Endodermal cell (in vitro differentiated cells): ENCODE data around the gene SBF2. TPM values are rescaled to one million over a fixed set of nuclear protein-coding genes. Genes with fewer than 3 reads are reported as not detected.

ENCODE experiments used
- DNase-seq: peaks from one replicate; pipeline ENCODE4 v3.0.0-alpha.2; 2017
- H3K27ac ChIP-seq: 2 replicates; pipeline ENCODE4 v1.5.1; 2013; ENCODE audit warnings: mild to moderate bottlenecking, low read depth, low read length, moderate library complexity
- H3K27me3 ChIP-seq: 2 replicates; pipeline ENCODE4 v1.6.1; 2013; ENCODE audit warnings: mild to moderate bottlenecking, low read length, moderate library complexity; ENCODE audit not compliant: insufficient read depth, control insufficient read depth, poor library complexity, severe bottlenecking
- H3K36me3 ChIP-seq: 2 replicates; pipeline ENCODE4 v1.7.0; 2013; ENCODE audit warnings: mild to moderate bottlenecking, low read length, moderate library complexity; ENCODE audit not compliant: control insufficient read depth, insufficient read depth
- H3K4me1 ChIP-seq: one replicate; pipeline ENCODE4 v1.7.0; 2013; ENCODE audit warnings: low read length; ENCODE audit not compliant: control insufficient read depth, insufficient read depth
- H3K4me3 ChIP-seq: 2 replicates; pipeline ENCODE4 v1.5.1; 2013; ENCODE audit warnings: mild to moderate bottlenecking, low read length, moderate library complexity
- H3K9ac ChIP-seq: 2 replicates; pipeline ENCODE4 v1.6.1; 2013; ENCODE audit warnings: mild to moderate bottlenecking, low read length, moderate library complexity; ENCODE audit not compliant: poor library complexity, severe bottlenecking; ENCODE audit errors: extremely low read depth
- H3K9me3 ChIP-seq: 2 replicates; pipeline ENCODE4 v1.6.1; 2013; ENCODE audit warnings: mild to moderate bottlenecking, low read length, moderate library complexity; ENCODE audit not compliant: control insufficient read depth
- H3K27ac Mint-ChIP-seq: 2 replicates; pipeline ENCODE4 v1.8.0; 2020; ENCODE audit warnings: mixed read lengths
- H3K27me3 Mint-ChIP-seq: 2 replicates; pipeline ENCODE4 v1.8.0; 2021; ENCODE audit warnings: mild to moderate bottlenecking, mixed read lengths; ENCODE audit not compliant: insufficient read depth
- H3K36me3 Mint-ChIP-seq: 2 replicates; pipeline ENCODE4 v1.8.0; 2020; ENCODE audit warnings: low read depth, mixed read lengths
- H3K4me1 Mint-ChIP-seq: 2 replicates; pipeline ENCODE4 v1.8.0; 2020; ENCODE audit warnings: mixed read lengths
- H3K4me3 Mint-ChIP-seq: 2 replicates; pipeline ENCODE4 v1.8.0; 2020; ENCODE audit warnings: mild to moderate bottlenecking, moderate library complexity, mixed read lengths
- H3K9me3 Mint-ChIP-seq: 2 replicates; pipeline ENCODE4 v1.8.0; 2020; ENCODE audit warnings: mild to moderate bottlenecking, mixed read lengths
- WGBS, 2 experiments: methylation state at CpG; one replicate each; pipeline versions ENCODE4 v1.1.5 to v1.1.7; 2013; ENCODE audit warnings: missing lambda C conversion rate in 2 of 2, mixed read lengths in 1 of 2; ENCODE audit not compliant: insufficient coverage in 1 of 2, insufficient read length in 1 of 2; 5-methylcytosine and 5-hydroxymethylcytosine counted together
- total RNA-seq, 2 donors: library from RNA; stranded (reverse); fragmentation: NEBNext Ultra II Directional in 1 of 2; extraction: Animal tissue kit (Norgen Biotek cat#: 25700) in 1 of 2; gene quantifications; 2 replicates in 1 of 2; 3 replicates in 1 of 2; pipeline ENCODE4 v1.2.1, GENCODE V29; 2021
- TF ChIP-seq, protein P1 (sequence below): fragments of 200-600 bp; sonication (generic); conservative IDR thresholded peaks from 2 replicates; pipeline ENCODE4 v1.5.0; 2021; ENCODE audit warnings: antibody characterized with exemption, mild to moderate bottlenecking

Gene SBF2
- total RNA-seq, 2 donors from 2014 or later: 27.1 to 32.5 TPM

DNA sequence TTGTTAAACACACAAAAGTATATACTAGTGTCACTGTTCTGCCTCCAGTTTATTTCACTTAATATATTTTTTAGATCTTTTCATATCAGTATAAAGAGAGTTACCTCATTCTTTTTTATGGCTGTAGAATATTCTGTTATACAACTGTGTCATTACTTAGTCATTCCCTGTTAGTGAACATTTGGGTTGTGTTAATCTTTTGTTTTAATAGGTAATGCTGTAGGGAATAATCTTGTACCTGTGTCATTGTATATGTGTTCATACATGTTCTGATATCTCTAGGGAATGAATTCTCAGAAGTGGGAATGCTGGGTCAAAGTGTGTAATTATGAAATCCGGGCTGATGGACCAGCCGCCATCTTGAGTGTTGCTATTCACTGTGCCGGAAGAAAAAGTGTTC is 558.8 kb downstream of the SBF2 start:
- Mint-ChIP-seq H3K27me3 (no peaks in the 10 kb centered on the region), H3K36me3 (peaks cover 59% of the 10 kb centered on the region)

DNA sequence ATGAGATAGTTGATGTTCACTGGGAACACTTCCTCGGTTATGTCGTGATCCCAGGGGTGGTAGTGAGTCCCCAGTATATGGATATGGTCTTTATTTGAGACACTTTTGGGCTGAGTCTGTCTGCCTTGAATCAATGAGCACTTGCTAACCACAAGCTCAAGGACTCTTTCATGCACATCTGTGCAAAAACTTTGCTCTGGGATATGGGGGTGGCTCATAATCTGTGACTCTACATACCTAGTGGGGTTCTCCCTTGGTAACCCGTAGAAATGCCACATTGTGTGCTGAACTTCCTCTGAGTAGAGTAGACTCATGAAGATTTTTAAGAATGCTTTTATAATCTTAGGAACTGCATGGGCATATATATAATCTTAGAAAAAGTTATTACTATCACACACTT is 560.8 kb downstream of the SBF2 start:
- Histone ChIP-seq H3K9ac (no peak overlapping the region), H3K27me3 (no peaks in the 10 kb centered on the region), H3K4me3 (no peak overlapping the region), H3K4me1 (no peaks in the 10 kb centered on the region), H3K36me3 (peaks cover 81% of the 10 kb centered on the region), H3K27ac (no peak overlapping the region), H3K9me3 (peaks cover 14% of the 10 kb centered on the region)
- Mint-ChIP-seq H3K27ac (no peak overlapping the region), H3K4me1 (peaks cover 4% of the 10 kb centered on the region), H3K9me3 (no peaks in the 10 kb centered on the region), H3K27me3 (no peaks in the 10 kb centered on the region), H3K36me3 (peaks cover 56% of the 10 kb centered on the region), H3K4me3 (no peak overlapping the region)
- TF ChIP-seq, protein P1, sequence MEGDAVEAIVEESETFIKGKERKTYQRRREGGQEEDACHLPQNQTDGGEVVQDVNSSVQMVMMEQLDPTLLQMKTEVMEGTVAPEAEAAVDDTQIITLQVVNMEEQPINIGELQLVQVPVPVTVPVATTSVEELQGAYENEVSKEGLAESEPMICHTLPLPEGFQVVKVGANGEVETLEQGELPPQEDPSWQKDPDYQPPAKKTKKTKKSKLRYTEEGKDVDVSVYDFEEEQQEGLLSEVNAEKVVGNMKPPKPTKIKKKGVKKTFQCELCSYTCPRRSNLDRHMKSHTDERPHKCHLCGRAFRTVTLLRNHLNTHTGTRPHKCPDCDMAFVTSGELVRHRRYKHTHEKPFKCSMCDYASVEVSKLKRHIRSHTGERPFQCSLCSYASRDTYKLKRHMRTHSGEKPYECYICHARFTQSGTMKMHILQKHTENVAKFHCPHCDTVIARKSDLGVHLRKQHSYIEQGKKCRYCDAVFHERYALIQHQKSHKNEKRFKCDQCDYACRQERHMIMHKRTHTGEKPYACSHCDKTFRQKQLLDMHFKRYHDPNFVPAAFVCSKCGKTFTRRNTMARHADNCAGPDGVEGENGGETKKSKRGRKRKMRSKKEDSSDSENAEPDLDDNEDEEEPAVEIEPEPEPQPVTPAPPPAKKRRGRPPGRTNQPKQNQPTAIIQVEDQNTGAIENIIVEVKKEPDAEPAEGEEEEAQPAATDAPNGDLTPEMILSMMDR: no peak
- WGBS, 2 experiments: 99 to 100% methylated on average over 2 to 3 of the region's 3 CpGs
- DNase-seq: no peak

More for the DNA sequence above, 558.8 kb downstream of the SBF2 start:
- Histone ChIP-seq H3K27ac (no peak overlapping the region), H3K9me3 (peaks cover 14% of the 10 kb centered on the region), H3K4me3 (peak overlapping the region; percentile 9), H3K4me1 (no peaks in the 10 kb centered on the region), H3K36me3 (peaks cover 77% of the 10 kb centered on the region), H3K9ac (no peak overlapping the region), H3K27me3 (no peaks in the 10 kb centered on the region)
- Mint-ChIP-seq H3K27ac (no peak overlapping the region), H3K4me3 (no peak overlapping the region), H3K4me1 (peaks cover 4% of the 10 kb centered on the region), H3K9me3 (no peaks in the 10 kb centered on the region)
- DNase-seq: no peak
- TF ChIP-seq, protein P1: no peak
- WGBS, 2 experiments: 94 to 100% methylated on average over 2 to 3 of the region's 3 CpGs

DNA sequence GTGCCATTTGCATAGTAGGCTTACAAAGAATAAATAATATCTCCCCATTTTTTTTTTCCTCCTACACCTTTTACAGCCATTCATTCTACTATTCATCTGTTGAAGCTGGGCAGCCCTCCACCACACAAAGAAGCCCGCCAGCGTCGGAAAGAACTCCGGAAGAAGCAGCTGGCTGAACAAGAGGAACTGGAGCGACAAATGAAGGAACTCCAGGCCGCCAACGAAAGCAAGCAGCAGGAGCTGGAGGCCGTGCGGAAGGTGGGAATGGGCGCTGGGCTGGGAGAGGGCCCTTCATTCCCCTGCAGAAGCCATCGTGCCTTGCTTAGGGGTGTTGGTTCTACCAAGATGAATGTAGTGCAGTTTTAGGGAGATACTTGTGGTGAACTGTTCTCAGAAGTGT is 561.6 kb downstream of the SBF2 start:
- H3K36me3 Mint-ChIP-seq: peaks cover 58% of the 10 kb centered on the region
- H3K27me3 ChIP-seq: no peaks in the 10 kb centered on the region
- H3K9ac ChIP-seq: no peak overlapping the region
- no peaks in the 10 kb centered on the region for H3K27me3 Mint-ChIP-seq
- WGBS, 2 experiments: 89% methylated on average over 9 to 11 of the region's 11 CpGs
- peaks cover 4% of the 10 kb centered on the region for H3K4me1 Mint-ChIP-seq
- H3K27ac ChIP-seq: peak overlapping the region; percentile 70
- TF ChIP-seq, protein P1: no peak
- peaks cover 84% of the 10 kb centered on the region for H3K36me3 ChIP-seq
- no peak overlapping the region for H3K4me3 ChIP-seq
- no peaks in the 10 kb centered on the region for H3K4me1 ChIP-seq
- DNase-seq: no peak
- no peak overlapping the region for H3K4me3 Mint-ChIP-seq
- H3K9me3 Mint-ChIP-seq: no peaks in the 10 kb centered on the region
- no peak overlapping the region for H3K27ac Mint-ChIP-seq
- peaks cover 14% of the 10 kb centered on the region for H3K9me3 ChIP-seq
